Prostate gland (tissue), 2 donors: ENCODE results near the gene PCDH17. TPM values are rescaled to one million over a fixed set of nuclear protein-coding genes. Genes with fewer than 3 reads are reported as not detected.

ENCODE experiments used
- DNase-seq: peaks from one replicate; pipeline ENCODE4 v3.0.0-alpha.2; 2019; ENCODE audit warnings: low spot score
- H3K27ac ChIP-seq, 2 donors: fragments of 200-600 bp; sonication (generic); 2 replicates each; pipeline ENCODE4 v1.5.1; 2017 to 2019
- H3K27me3 ChIP-seq: fragments of 200-600 bp; sonication (generic); replicated peaks from 2 replicates; pipeline ENCODE4 v1.5.1; 2019; ENCODE audit not compliant: insufficient read depth
- H3K36me3 ChIP-seq, 2 donors: fragments of 200-600 bp; sonication (generic); 1 replicate in 1 of 2; 2 replicates in 1 of 2; pipeline versions ENCODE4 v1.5.1 to v1.8.1; 2017 to 2019
- H3K4me1 ChIP-seq: fragments of 200-600 bp; sonication (generic); replicated peaks from 2 replicates; pipeline ENCODE4 v1.5.1; 2019
- H3K4me3 ChIP-seq, 2 donors: fragments of 200-600 bp; sonication (generic); 2 replicates each; pipeline ENCODE4 v1.5.1; 2017 to 2019
- H3K9me3 ChIP-seq: fragments of 200-600 bp; sonication (generic); 2 replicates; pipeline ENCODE4 v1.5.1; 2017
- CTCF ChIP-seq, 4 experiments: fragments of 200-600 bp in 2 of 4; fragments of 450-650 bp in 2 of 4; sonication (generic) in 2 of 4; IDR thresholded peaks; 1 replicate in 3 of 4; 2 replicates in 1 of 4; pipeline ENCODE4 v1.5.1; 2016 to 2019; ENCODE audit warnings: antibody characterized with exemption in 4 of 4, mild to moderate bottlenecking in 2 of 4, moderate library complexity in 2 of 4
- POLR2A ChIP-seq: fragments of 450-650 bp; IDR thresholded peaks from one replicate; pipeline ENCODE4 v1.6.1; 2016; ENCODE audit warnings: antibody characterized with exemption, mild to moderate bottlenecking
- POLR2AphosphoS5 ChIP-seq: sonication (generic); formaldehyde crosslinking; IDR thresholded peaks from one replicate; pipeline ENCODE4 v1.6.1; 2017; ENCODE audit warnings: antibody characterized with exemption
- WGBS: methylation state at CpG from one replicate; pipeline ENCODE4 v1.1.5; 2018; 5-methylcytosine and 5-hydroxymethylcytosine counted together
- intact Hi-C: fragments of 100-400 bp; cut with DNase I; formaldehyde crosslinking; loops from one replicate; pipeline ENCODE4 v1.14.2; 2022
- total RNA-seq, 2 donors: library from RNA; depleted of rRNA; stranded (reverse); fragments of >200 nt; gene quantifications; one replicate each; pipeline ENCODE4 v1.1.0, GENCODE V29; 2016

The PCDH17 gene
- total RNA-seq, 2 donors from 2014 or later: 2.5 to 13.7 TPM

GRCh38 chr13:57627663-57628062, 3.9 kb upstream of the PCDH17 start:
- no peaks in the 10 kb centered on the region for H3K9me3 ChIP-seq
- WGBS: 5% methylated on average over 3 of the region's 3 CpGs
- no peak for TF ChIP-seq POLR2AphosphoS5
- peak in 3 of 4 experiments; percentile 3 to 50 (median 27) for TF ChIP-seq CTCF (IDR thresholded peaks at IDR 0.05)
- intact Hi-C loops: no loop called here
- H3K36me3 ChIP-seq: no peaks in the 10 kb centered on the region
- peaks cover 11% of the 10 kb centered on the region for H3K27me3 ChIP-seq
- no peak overlapping the region for H3K27ac ChIP-seq
- DNase-seq: no peak
- H3K4me1 ChIP-seq: no peaks in the 10 kb centered on the region
- H3K4me3 ChIP-seq: no peak overlapping the region

GRCh38 chr13:57629391-57629804, 2.1 kb upstream of the PCDH17 start:
- DNase-seq: no peak
- Histone ChIP-seq H3K4me1 (no peaks in the 10 kb centered on the region), H3K36me3 (no peaks in the 10 kb centered on the region), H3K27me3 (peaks cover 21% of the 10 kb centered on the region), H3K9me3 (no peaks in the 10 kb centered on the region), H3K4me3 (no peak overlapping the region), H3K27ac (no peak overlapping the region)
- intact Hi-C loops: no loop called here
- TF ChIP-seq CTCF (IDR thresholded peaks at IDR 0.05) (no peak), POLR2AphosphoS5 (no peak), POLR2A (no peak)
- 11% methylated on average over 29 of the region's 29 CpGs for WGBS

GRCh38 chr13:57629821-57630235, 1.7 kb upstream of the PCDH17 start:
- Histone ChIP-seq H3K4me3 (no peak overlapping the region), H3K27ac (no peak overlapping the region), H3K27me3 (peaks cover 21% of the 10 kb centered on the region), H3K9me3 (no peaks in the 10 kb centered on the region), H3K4me1 (no peaks in the 10 kb centered on the region), H3K36me3 (no peaks in the 10 kb centered on the region)
- intact Hi-C loops: no loop called here
- WGBS: 14% methylated on average over 34 of the region's 34 CpGs
- DNase-seq: no peak
- TF ChIP-seq CTCF (IDR thresholded peaks at IDR 0.05): no peak
- TF ChIP-seq POLR2AphosphoS5: peak; percentile 49

GRCh38 chr13:57630661-57631595, 616 bp upstream of the PCDH17 start:
- peaks cover 21% of the 10 kb centered on the region for H3K27me3 ChIP-seq
- no peaks in the 10 kb centered on the region for H3K9me3 ChIP-seq
- intact Hi-C loops: no loop called here
- H3K27ac ChIP-seq: no peak overlapping the region
- H3K4me1 ChIP-seq: no peaks in the 10 kb centered on the region
- DNase-seq: no peak
- no peaks in the 10 kb centered on the region for H3K36me3 ChIP-seq
- TF ChIP-seq CTCF (IDR thresholded peaks at IDR 0.05): no peak
- TF ChIP-seq POLR2AphosphoS5: no peak
- no peak for TF ChIP-seq POLR2A
- WGBS: 5% methylated on average over 32 of the region's 32 CpGs
- H3K4me3 ChIP-seq: peak overlapping the region; percentile 19 to 25
